ENCODE data around the gene MRPS2.
A peak's percentile ranks its signal among the peaks of the same experiment; 100 is the strongest.

MRPS2 gene

GRCh38 chr9:135476561-135477355 is 23.7 kb upstream of the MRPS2 start:
- no peak for TF ChIP-seq CTCF (conservative IDR thresholded peaks at IDR 0.05)
- H3K27ac ChIP-seq, result no peak overlapping the region; the same call in 1 of the 2 replicates

- no peak for TF ChIP-seq CTCF (conservative IDR thresholded peaks at IDR 0.05)
- H3K27ac ChIP-seq, result peak overlapping the region; percentile 99
Measured at GRCh38 chr9:135478191-135478590, 22.3 kb upstream of the MRPS2 start.

GRCh38 chr9:135478829-135479468 is 21.5 kb upstream of the MRPS2 start:
- peak; percentile 67 for TF ChIP-seq CTCF (conservative IDR thresholded peaks at IDR 0.05)
- peak overlapping the region; percentile 99 for H3K27ac ChIP-seq

GRCh38 chr9:135479469-135480052 is 20.9 kb upstream of the MRPS2 start, which contains the start of gene PPP1R26:
Gene PPP1R26, plus strand, starts transcription at chr9:135479782. Its CDS starts 4,729 bp downstream, at chr9:135484511.
- TF ChIP-seq CTCF (conservative IDR thresholded peaks at IDR 0.05), result no peak
- H3K27ac ChIP-seq, result peak within 1 kb of the TSS; percentile 99

- no peak for TF ChIP-seq CTCF (conservative IDR thresholded peaks at IDR 0.05)
- H3K27ac ChIP-seq, result peak overlapping the region; percentile 99
Measured at GRCh38 chr9:135480071-135480939, 20.2 kb upstream of the MRPS2 start.

GRCh38 chr9:135480940-135481310 is 19.6 kb upstream of the MRPS2 start:
- H3K27ac ChIP-seq, result peak overlapping the region; percentile 99
- TF ChIP-seq CTCF (conservative IDR thresholded peaks at IDR 0.05), result no peak
